Fibroblast of lung (primary cell): ENCODE results near the gene FSTL4.

ENCODE experiments used
- EZH2 ChIP-seq: IDR thresholded peaks from 2 replicates; pipeline ENCODE4 v1.5.1; 2012; ENCODE audit warnings: low read length, control low read depth, mild to moderate bottlenecking; ENCODE audit errors: missing control alignments
- TF ChIP-seq, protein P1 (sequence below), 2 donors: IDR thresholded peaks in 1 of 2; conservative IDR thresholded peaks in 1 of 2; 1 replicate in 1 of 2; 2 replicates in 1 of 2; pipeline ENCODE4 v1.5.1; 2011 to 2012; ENCODE audit warnings: low read length in 2 of 2, control low read depth in 1 of 2, inconsistent platforms in 1 of 2, low read depth in 1 of 2, mild to moderate bottlenecking in 1 of 2

DNA sequence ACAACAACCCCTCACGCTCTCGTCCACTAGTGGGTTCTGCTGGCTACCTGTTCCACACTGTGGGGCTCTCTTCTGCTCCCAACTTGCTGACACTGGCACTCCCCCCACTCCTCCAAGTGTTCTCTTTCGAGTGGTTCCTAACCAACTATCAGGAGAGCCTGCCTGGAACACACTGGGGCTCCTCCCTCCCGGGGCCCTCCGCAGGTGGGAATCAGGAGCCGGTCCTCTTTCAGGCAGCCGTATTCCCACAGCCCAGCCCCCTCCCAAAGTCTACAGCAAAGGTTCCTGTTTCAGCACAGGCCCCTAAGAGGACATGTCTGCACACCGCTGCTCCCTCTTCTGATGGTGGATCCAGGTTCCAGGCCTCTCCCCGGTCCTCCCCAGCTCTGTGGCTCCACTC, 165.9 kb downstream of the FSTL4 start:
- TF ChIP-seq, protein P1, sequence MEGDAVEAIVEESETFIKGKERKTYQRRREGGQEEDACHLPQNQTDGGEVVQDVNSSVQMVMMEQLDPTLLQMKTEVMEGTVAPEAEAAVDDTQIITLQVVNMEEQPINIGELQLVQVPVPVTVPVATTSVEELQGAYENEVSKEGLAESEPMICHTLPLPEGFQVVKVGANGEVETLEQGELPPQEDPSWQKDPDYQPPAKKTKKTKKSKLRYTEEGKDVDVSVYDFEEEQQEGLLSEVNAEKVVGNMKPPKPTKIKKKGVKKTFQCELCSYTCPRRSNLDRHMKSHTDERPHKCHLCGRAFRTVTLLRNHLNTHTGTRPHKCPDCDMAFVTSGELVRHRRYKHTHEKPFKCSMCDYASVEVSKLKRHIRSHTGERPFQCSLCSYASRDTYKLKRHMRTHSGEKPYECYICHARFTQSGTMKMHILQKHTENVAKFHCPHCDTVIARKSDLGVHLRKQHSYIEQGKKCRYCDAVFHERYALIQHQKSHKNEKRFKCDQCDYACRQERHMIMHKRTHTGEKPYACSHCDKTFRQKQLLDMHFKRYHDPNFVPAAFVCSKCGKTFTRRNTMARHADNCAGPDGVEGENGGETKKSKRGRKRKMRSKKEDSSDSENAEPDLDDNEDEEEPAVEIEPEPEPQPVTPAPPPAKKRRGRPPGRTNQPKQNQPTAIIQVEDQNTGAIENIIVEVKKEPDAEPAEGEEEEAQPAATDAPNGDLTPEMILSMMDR (conservative IDR thresholded peaks at IDR 0.05 in 1 of 2, IDR thresholded peaks at IDR 0.05 in 1 of 2; ENCODE audit: low read depth in 1 of 2, low read length in 2 of 2) = no peak
- TF ChIP-seq EZH2 = no peak
